Glomerular visceral epithelial cell (primary cell): ENCODE data around the gene OR1N1.
A peak's percentile ranks its signal among the peaks of the same experiment; 100 is the strongest.
"Not testable (repeated sequence)": the region's sequence is repeated elsewhere in the genome, so short reads cannot be mapped to it uniquely, and the experiment has no call there.

Experiments
- DNase-seq: peaks from one replicate; pipeline ENCODE4 v3.0.0-alpha.2; 2016; ENCODE audit errors: extremely low spot score

Gene OR1N1

GRCh38 chr9:122527193-122527592, at the start of gene OR1N1:
OR1N1 (minus strand) TSS chr9:122527293; CDS start chr9:122527293, 0 bp downstream.
- no peak for DNase-seq

- DNase-seq: peak; percentile 38
Measured at GRCh38 chr9:122572456-122572855, 45.4 kb upstream of the OR1N1 start.

GRCh38 chr9:122567901-122568300, 40.8 kb upstream of the OR1N1 start:
- DNase-seq: no peak

GRCh38 chr9:122562134-122562760, 35.2 kb upstream of the OR1N1 start:
- DNase-seq: no peak

GRCh38 chr9:122561446-122561845, 34.4 kb upstream of the OR1N1 start:
- no peak for DNase-seq

- no peak for DNase-seq
Measured at GRCh38 chr9:122552812-122553211, 25.7 kb upstream of the OR1N1 start, which contains the start of gene OR1N2. OR1N2 (plus strand) TSS chr9:122553112; CDS start chr9:122553212, 100 bp downstream.

GRCh38 chr9:122551371-122551770, 24.3 kb upstream of the OR1N1 start:
- DNase-seq: no peak

GRCh38 chr9:122546196-122546595, 19.1 kb upstream of the OR1N1 start:
- no peak for DNase-seq

- no peak for DNase-seq
Measured at GRCh38 chr9:122538757-122539156, 11.7 kb upstream of the OR1N1 start.

GRCh38 chr9:122537066-122537465, 10.0 kb upstream of the OR1N1 start:
- DNase-seq: peak; percentile 51

- DNase-seq: no peak
Measured at GRCh38 chr9:122536134-122536533, 9.0 kb upstream of the OR1N1 start.

GRCh38 chr9:122531157-122531556, 4.1 kb upstream of the OR1N1 start:
- DNase-seq: not testable (repeated sequence)

GRCh38 chr9:122526602-122527001, 491 bp downstream of the OR1N1 start:
- no peak for DNase-seq

GRCh38 chr9:122519376-122519775, 7.7 kb downstream of the OR1N1 start:
- DNase-seq: no peak

GRCh38 chr9:122518841-122519240, 8.3 kb downstream of the OR1N1 start, which contains the start of gene OR1J4:
OR1J4 (plus strand) TSS chr9:122519141; CDS start chr9:122519141, 0 bp downstream.
- DNase-seq: no peak

- no peak for DNase-seq
Measured at GRCh38 chr9:122518226-122518625, 8.9 kb downstream of the OR1N1 start.

- no peak for DNase-seq
Measured at GRCh38 chr9:122510502-122510901, 16.6 kb downstream of the OR1N1 start, which contains the start of gene OR1J2. OR1J2 (plus strand) TSS chr9:122510802; CDS start chr9:122510802, 0 bp downstream.

GRCh38 chr9:122506964-122507363, 20.1 kb downstream of the OR1N1 start:
- no peak for DNase-seq

- DNase-seq: peak; percentile 52
Measured at GRCh38 chr9:122498883-122499288, 28.2 kb downstream of the OR1N1 start.

GRCh38 chr9:122479062-122479461, 48.0 kb downstream of the OR1N1 start:
- no peak for DNase-seq

- no peak for DNase-seq
Measured at GRCh38 chr9:122477826-122478225, 49.3 kb downstream of the OR1N1 start, which contains the start of gene OR1J1. OR1J1 (minus strand) TSS chr9:122477926; CDS start chr9:122477926, 0 bp downstream.

- DNase-seq: no peak
Measured at GRCh38 chr9:122477346-122477745, 49.7 kb downstream of the OR1N1 start.
